Caco-2 (cell line): ENCODE data around the gene RUNX1. TPM values are rescaled to one million over a fixed set of nuclear protein-coding genes. Genes with fewer than 3 reads are reported as not detected.

Source experiments
- BruUV-seq: library from RNA; stranded (reverse); fragments of 400-500 nt; replicated peaks from 2 replicates; lab custom pipeline; 2021; lab: Mats Ljungman, UMichigan
- CTCF ChIA-PET: fragments of 300-600 bp; sonication (Branson Sonifier 250); formaldehyde crosslinking; loops from one replicate; lab custom pipeline; 2022; ENCODE audit warnings: antibody characterized with exemption; lab: Charles Lee
- POLR2A ChIA-PET: fragments of 300-600 bp; sonication (Branson Sonifier 250); formaldehyde crosslinking; loops from one replicate; lab custom pipeline; 2022; ENCODE audit warnings: antibody characterized with exemption; lab: Charles Lee
- DNase-seq, 2 experiments: peaks; one replicate each; pipeline versions ENCODE4 v3.0.0 to v3.0.0-alpha.2; 2020 to 2022
- H3K27me3 ChIP-seq: replicated peaks from 2 replicates; pipeline ENCODE4 v1.6.0; 2011; ENCODE audit warnings: low read length; ENCODE audit not compliant: control insufficient read depth, insufficient read depth
- H3K36me3 ChIP-seq: 2 replicates; pipeline ENCODE4 v1.5.1; 2011; ENCODE audit warnings: low read length; ENCODE audit not compliant: control insufficient read depth, insufficient read depth
- H3K4me1 ChIP-seq: fragments of 250-450 bp; sonication (Bioruptor Pico); 2 replicates; pipeline ENCODE4 v1.5.1; 2020; ENCODE audit warnings: mild to moderate bottlenecking
- H3K4me3 ChIP-seq: 2 replicates; pipeline ENCODE4 v1.5.1; 2011; ENCODE audit warnings: low read depth, mild to moderate bottlenecking, control low read depth, low read length
- H3K9me3 ChIP-seq: fragments of 250-450 bp; sonication (Bioruptor Pico); 2 replicates; pipeline ENCODE4 v1.5.1; 2020; ENCODE audit warnings: mild to moderate bottlenecking, moderate library complexity
- H3K27ac Mint-ChIP-seq: one replicate; pipeline ENCODE4 v1.8.0; 2022; ENCODE audit warnings: mixed read lengths; ENCODE audit not compliant: unreplicated experiment
- H3K27me3 Mint-ChIP-seq: one replicate; pipeline ENCODE4 v1.8.0; 2022; ENCODE audit warnings: mixed read lengths; ENCODE audit not compliant: insufficient read depth, unreplicated experiment
- H3K36me3 Mint-ChIP-seq: one replicate; pipeline ENCODE4 v1.8.0; 2022; ENCODE audit warnings: mild to moderate bottlenecking, mixed read lengths; ENCODE audit not compliant: insufficient read depth, unreplicated experiment
- H3K4me1 Mint-ChIP-seq: one replicate; pipeline ENCODE4 v1.8.0; 2022; ENCODE audit warnings: low read depth, mixed read lengths; ENCODE audit not compliant: unreplicated experiment
- H3K4me3 Mint-ChIP-seq: one replicate; pipeline ENCODE4 v1.8.0; 2022; ENCODE audit warnings: mild to moderate bottlenecking, moderate library complexity, mixed read lengths; ENCODE audit not compliant: unreplicated experiment
- H3K9me3 Mint-ChIP-seq: one replicate; pipeline ENCODE4 v1.8.0; 2022; ENCODE audit warnings: mixed read lengths; ENCODE audit not compliant: unreplicated experiment
- CTCF ChIP-seq, 2 experiments: fragments of 200-600 bp in 1 of 2; IDR thresholded peaks; 1 replicate in 1 of 2; 2 replicates in 1 of 2; pipeline versions ENCODE4 v1.5.1 to v1.8.0; 2011 to 2022; ENCODE audit warnings: antibody characterized with exemption in 1 of 2, control low read depth in 1 of 2, inconsistent platforms in 1 of 2, low read depth in 1 of 2, low read length in 1 of 2, mild to moderate bottlenecking in 1 of 2, moderate library complexity in 1 of 2; ENCODE audit not compliant: insufficient read depth in 1 of 2, severe bottlenecking in 1 of 2, unreplicated experiment in 1 of 2
- intact Hi-C: fragments of 100-400 bp; cut with micrococcal nuclease; formaldehyde crosslinking; loops from one replicate; pipeline ENCODE4 v1.10.0; 2022; ENCODE audit not compliant: unreplicated experiment
- total RNA-seq: library from RNA; stranded (reverse); gene quantifications from 2 replicates; pipeline ENCODE4 v1.2.3, GENCODE V29; 2022

RUNX1 gene
- total RNA-seq, 1 experiment from 2014 or later: 11.7 TPM

- no peaks in the 10 kb centered on the region for H3K4me1 ChIP-seq
- Mint-ChIP-seq H3K4me3 (no peak overlapping the region), H3K9me3 (peaks cover 11% of the 10 kb centered on the region), H3K36me3 (no peaks in the 10 kb centered on the region), H3K27ac (no peak overlapping the region), H3K4me1 (no peaks in the 10 kb centered on the region), H3K27me3 (peaks cover 5% of the 10 kb centered on the region)
- CTCF ChIA-PET: no interaction called here
- H3K36me3 ChIP-seq: no peaks in the 10 kb centered on the region
- no peaks in the 10 kb centered on the region for H3K9me3 ChIP-seq
- no peak overlapping the region for H3K4me3 ChIP-seq
- TF ChIP-seq CTCF (IDR thresholded peaks at IDR 0.05; ENCODE audit: insufficient read depth in 1 of 2, low read depth in 1 of 2, low read length in 1 of 2, severe bottlenecking in 1 of 2, unreplicated experiment in 1 of 2): no peak
- H3K27me3 ChIP-seq: no peaks in the 10 kb centered on the region
- POLR2A ChIA-PET: no interaction called here
- no TSS peak for BruUV-seq
- intact Hi-C loops: no loop called here
- no peak for DNase-seq
Measured at GRCh38 chr21:34948157-34948556, 100.9 kb downstream of the RUNX1 start.

- no peaks in the 10 kb centered on the region for H3K27me3 ChIP-seq
- no peaks in the 10 kb centered on the region for H3K36me3 Mint-ChIP-seq
- H3K9me3 Mint-ChIP-seq: peaks cover 11% of the 10 kb centered on the region
- H3K27ac Mint-ChIP-seq: no peak overlapping the region
- H3K4me1 ChIP-seq: no peaks in the 10 kb centered on the region
- no TSS peak for BruUV-seq
- no peak overlapping the region for H3K4me3 Mint-ChIP-seq
- no peaks in the 10 kb centered on the region for H3K36me3 ChIP-seq
- DNase-seq: no peak
- CTCF ChIA-PET: interaction anchor here (0.6 kb wide), 1 partner anchor 258 kb away, joined by 3 read pairs; no protein-coding TSS in a partner anchor
- H3K9me3 ChIP-seq: no peaks in the 10 kb centered on the region
- H3K4me3 ChIP-seq: no peak overlapping the region
- POLR2A ChIA-PET: no interaction called here
- no peaks in the 10 kb centered on the region for H3K4me1 Mint-ChIP-seq
- peaks cover 5% of the 10 kb centered on the region for H3K27me3 Mint-ChIP-seq
- intact Hi-C loops: no loop called here
- no peak for TF ChIP-seq CTCF (IDR thresholded peaks at IDR 0.05; ENCODE audit: insufficient read depth in 1 of 2, low read depth in 1 of 2, low read length in 1 of 2, severe bottlenecking in 1 of 2, unreplicated experiment in 1 of 2)
Measured at GRCh38 chr21:34946916-34947534, 102.1 kb downstream of the RUNX1 start.

- DNase-seq: no peak
- BruUV-seq: no TSS peak
- Mint-ChIP-seq H3K27me3 (peaks cover 5% of the 10 kb centered on the region), H3K36me3 (no peaks in the 10 kb centered on the region), H3K4me3 (no peak overlapping the region), H3K27ac (no peak overlapping the region), H3K4me1 (no peaks in the 10 kb centered on the region), H3K9me3 (peaks cover 11% of the 10 kb centered on the region)
- Histone ChIP-seq H3K4me3 (no peak overlapping the region), H3K27me3 (no peaks in the 10 kb centered on the region), H3K9me3 (no peaks in the 10 kb centered on the region), H3K4me1 (no peaks in the 10 kb centered on the region), H3K36me3 (no peaks in the 10 kb centered on the region)
- CTCF ChIA-PET: interaction anchor here (0.6 kb wide), 1 partner anchor 258 kb away, joined by 3 read pairs; no protein-coding TSS in a partner anchor
- POLR2A ChIA-PET: no interaction called here
- TF ChIP-seq CTCF (IDR thresholded peaks at IDR 0.05; ENCODE audit: insufficient read depth in 1 of 2, low read depth in 1 of 2, low read length in 1 of 2, severe bottlenecking in 1 of 2, unreplicated experiment in 1 of 2): no peak
- intact Hi-C loops: no loop called here
Measured at GRCh38 chr21:34946385-34946840, 102.7 kb downstream of the RUNX1 start.
